ENCODE data around the gene LIN7B. TPM values are rescaled to one million over a fixed set of nuclear protein-coding genes. Genes with fewer than 3 reads are reported as not detected.

The LIN7B gene
- total and polyA plus RNA-seq, 2 of the 8 experiments (the other 6 are each of a cell fraction or from before 2014, with no cell fraction given): 4.1 to 4.2 TPM

- TF ChIP-seq CHD7 (IDR thresholded peaks at IDR 0.05; ENCODE audit: insufficient replicate concordance, low read length) (no peak), KDM4A (IDR thresholded peaks at IDR 0.05; ENCODE audit: low read depth, low read length, severe bottlenecking) (peak; percentile 30), SIN3A (conservative IDR thresholded peaks at IDR 0.05 in 1 of 2, IDR thresholded peaks at IDR 0.05 in 1 of 2; ENCODE audit: low read depth in 1 of 2, low read length in 2 of 2) (peak in 1 of 2 experiments; percentile 72; a peak in 1 of 4 replicates), TBP (IDR thresholded peaks at IDR 0.05; ENCODE audit: low read depth, low read length) (peak; percentile 81), FOSL1 (IDR thresholded peaks at IDR 0.05; ENCODE audit: insufficient read depth, low read depth, low read length) (no peak), CTBP2 (IDR thresholded peaks at IDR 0.05; ENCODE audit: borderline replicate concordance, insufficient read depth, insufficient read length, low read length) (no peak), TAF1 (IDR thresholded peaks at IDR 0.05; ENCODE audit: low read depth, low read length) (peak; percentile 78), HDAC2 (IDR thresholded peaks at IDR 0.05; ENCODE audit: borderline replicate concordance in 1 of 2, low read depth in 2 of 2, low read length in 2 of 2) (peak in 1 of 2 experiments; percentile 35; a peak in 1 of 4 replicates)
Measured at GRCh38 chr19:49148784-49149651, 34.8 kb downstream of the LIN7B start (continued).
